Left kidney (tissue), 2 donors: Measurements from ENCODE around the gene PSD2. TPM values are rescaled to one million over a fixed set of nuclear protein-coding genes. Genes with fewer than 3 reads are reported as not detected.
"Not testable (repeated sequence)": the region's sequence is repeated elsewhere in the genome, so short reads cannot be mapped to it uniquely, and the experiment has no call there.

Source experiments
- DNase-seq: peaks from one replicate; pipeline ENCODE4 v3.0.0-alpha.2; 2013
- polyA plus RNA-seq: library from polyadenylated mRNA; unstranded; fragments of 120-200 nt; gene quantifications from one replicate; pipeline ENCODE4 v1.2.1, GENCODE V29; 2013; ENCODE audit not compliant: insufficient read length

PSD2 gene
- polyA plus RNA-seq, 1 donor: 2.2 TPM

GRCh38 chr5:139789116-139789844 is 6.3 kb upstream of the PSD2 start:
- DNase-seq: no peak

- no peak for DNase-seq
Measured at GRCh38 chr5:139789845-139790189, 5.8 kb upstream of the PSD2 start.

- no peak for DNase-seq
Measured at GRCh38 chr5:139792218-139792617, 3.4 kb upstream of the PSD2 start.

- not testable (repeated sequence) for DNase-seq
Measured at GRCh38 chr5:139792655-139793054, 3.0 kb upstream of the PSD2 start.

GRCh38 chr5:139794067-139794846 is 1.4 kb upstream of the PSD2 start:
- DNase-seq: no peak

GRCh38 chr5:139796061-139796806 is 626 bp downstream of the PSD2 start:
- DNase-seq: no peak

GRCh38 chr5:139797335-139797734 is 1.7 kb downstream of the PSD2 start:
- DNase-seq: no peak

GRCh38 chr5:139797856-139798510 is 2.4 kb downstream of the PSD2 start:
- no peak for DNase-seq

- DNase-seq: no peak
Measured at GRCh38 chr5:139798883-139799282, 3.3 kb downstream of the PSD2 start.

GRCh38 chr5:139799359-139799758 is 3.8 kb downstream of the PSD2 start:
- no peak for DNase-seq

- DNase-seq: no peak
Measured at GRCh38 chr5:139803978-139804377, 8.4 kb downstream of the PSD2 start.

- DNase-seq: no peak
Measured at GRCh38 chr5:139804800-139805397, 9.3 kb downstream of the PSD2 start.

GRCh38 chr5:139805545-139805944 is 9.9 kb downstream of the PSD2 start:
- DNase-seq: no peak

- no peak for DNase-seq
Measured at GRCh38 chr5:139806111-139806510, 10.5 kb downstream of the PSD2 start.

- DNase-seq: no peak
Measured at GRCh38 chr5:139806726-139807646, 11.4 kb downstream of the PSD2 start.

GRCh38 chr5:139807647-139808030 is 12.0 kb downstream of the PSD2 start:
- DNase-seq: no peak

GRCh38 chr5:139808481-139809330 is 13.1 kb downstream of the PSD2 start:
- peak; percentile 43 for DNase-seq

- DNase-seq: no peak
Measured at GRCh38 chr5:139809331-139809810, 13.8 kb downstream of the PSD2 start.
